Endothelial cell of umbilical vein (primary cell): Measurements from ENCODE around the gene HHATL. TPM values are rescaled to one million over a fixed set of nuclear protein-coding genes. Genes with fewer than 3 reads are reported as not detected.

ENCODE experiments used
- BruUV-seq: library from RNA; stranded (reverse); fragments of 400-500 nt; replicated peaks from 2 replicates; lab custom pipeline; 2021; lab: Mats Ljungman, UMichigan
- CTCF ChIA-PET: fragments of 300-600, 350-600 bp; sonication (Branson Sonifier 250); formaldehyde crosslinking; loops from one replicate; lab custom pipeline; 2021; ENCODE audit warnings: antibody characterized with exemption, inconsistent platforms; lab: Charles Lee
- POLR2A ChIA-PET: fragments of 300-600, 350-600 bp; sonication (Branson Sonifier 250); formaldehyde crosslinking; loops from one replicate; lab custom pipeline; 2021; ENCODE audit warnings: antibody characterized with exemption, inconsistent platforms; lab: Charles Lee
- DNase-seq: peaks from one replicate; pipeline ENCODE4 v3.0.0-alpha.2; 2011; ENCODE audit warnings: low read depth, low spot score
- FAIRE-seq: peaks from 2 replicates; lab custom pipeline; 2011; peaks lifted over from hg19 to GRCh38; lab: Jason Lieb, UNC
- H2AFZ ChIP-seq: 2 replicates; pipeline ENCODE4 v1.6.0; 2012; ENCODE audit warnings: low read depth, low read length, control low read depth, inconsistent platforms
- H3K27ac ChIP-seq: 2 replicates; pipeline ENCODE4 v1.5.1; 2011; ENCODE audit warnings: low read depth, mild to moderate bottlenecking, control low read depth, low read length, moderate library complexity; ENCODE audit not compliant: insufficient read depth
- H3K27me3 ChIP-seq, 2 experiments: 2 replicates each; pipeline versions ENCODE4 v1.6.0 to v1.6.1; 2011; ENCODE audit warnings: low read length in 2 of 2, mixed read lengths in 1 of 2; ENCODE audit not compliant: control insufficient read depth in 2 of 2, insufficient read depth in 2 of 2
- H3K36me3 ChIP-seq, 2 experiments: 2 replicates in 1 of 2; 3 replicates in 1 of 2; pipeline ENCODE4 v1.5.1; 2011; ENCODE audit warnings: low read length in 2 of 2, mild to moderate bottlenecking in 1 of 2, moderate library complexity in 1 of 2; ENCODE audit not compliant: control insufficient read depth in 2 of 2, insufficient read depth in 2 of 2; ENCODE audit errors: extremely low read depth in 1 of 2
- H3K4me1 ChIP-seq: 3 replicates; pipeline ENCODE4 v1.5.1; 2011; ENCODE audit warnings: mild to moderate bottlenecking, low read length; ENCODE audit not compliant: control insufficient read depth, insufficient read depth; ENCODE audit errors: extremely low read depth
- H3K4me2 ChIP-seq: 2 replicates; pipeline ENCODE4 v1.6.1; 2011; ENCODE audit warnings: low read length, control low read depth, mixed read lengths; ENCODE audit not compliant: insufficient read depth
- H3K4me3 ChIP-seq, 3 experiments: fragments of 200-600 bp in 1 of 3; sonication (generic), shearing (Covaris generic) in 1 of 3; replicated peaks in 1 of 3; 2 replicates each; pipeline ENCODE4 v1.5.1; 2011 to 2016; ENCODE audit warnings: control low read depth in 3 of 3, low read length in 3 of 3, mild to moderate bottlenecking in 2 of 3, inconsistent platforms in 1 of 3, low read depth in 1 of 3, moderate library complexity in 1 of 3; ENCODE audit not compliant: insufficient read depth in 1 of 3
- H3K79me2 ChIP-seq: 2 replicates; pipeline ENCODE4 v1.6.0; 2012; ENCODE audit warnings: low read length, inconsistent platforms; ENCODE audit not compliant: control insufficient read depth, insufficient read depth
- H3K9ac ChIP-seq: replicated peaks from 2 replicates; pipeline ENCODE3; 2011; ENCODE audit warnings: low read length, control low read depth; ENCODE audit not compliant: insufficient read depth; ENCODE audit errors: extremely low read depth
- H3K9me1 ChIP-seq: replicated peaks from 3 replicates; pipeline ENCODE4 v1.6.0; 2011; ENCODE audit warnings: mild to moderate bottlenecking, low read length; ENCODE audit not compliant: control insufficient read depth, insufficient read depth; ENCODE audit errors: extremely low read depth
- H3K9me3 ChIP-seq: replicated peaks from 2 replicates; pipeline ENCODE4 v1.5.1; 2012; ENCODE audit warnings: low read length, inconsistent platforms; ENCODE audit not compliant: control insufficient read depth, insufficient read depth
- H4K20me1 ChIP-seq: replicated peaks from 2 replicates; pipeline ENCODE3; 2011; ENCODE audit warnings: mild to moderate bottlenecking, low read length; ENCODE audit not compliant: control insufficient read depth, insufficient read depth; ENCODE audit errors: extremely low read depth
- CTCF ChIP-seq, 2 donors: IDR thresholded peaks; 1 replicate in 1 of 2; 2 replicates in 1 of 2; pipeline ENCODE4 v1.5.1; 2011; ENCODE audit warnings: low read length in 2 of 2, mild to moderate bottlenecking in 2 of 2, moderate library complexity in 2 of 2, control low read depth in 1 of 2, inconsistent platforms in 1 of 2, low read depth in 1 of 2; ENCODE audit not compliant: insufficient read depth in 1 of 2; ENCODE audit errors: extremely low read depth in 1 of 2
- EZH2 ChIP-seq: IDR thresholded peaks from 2 replicates; pipeline ENCODE4 v1.6.1; 2012; ENCODE audit warnings: borderline replicate concordance, low read depth, mild to moderate bottlenecking, moderate library complexity, low read length, inconsistent platforms; ENCODE audit not compliant: severe bottlenecking
- FOS ChIP-seq: IDR thresholded peaks from 2 replicates; pipeline ENCODE4 v1.6.1; 2011; ENCODE audit warnings: mild to moderate bottlenecking, low read length, moderate library complexity, borderline replicate concordance; ENCODE audit not compliant: insufficient read depth
- GATA2 ChIP-seq: IDR thresholded peaks from 2 replicates; pipeline ENCODE4 v1.7.0; 2011; ENCODE audit warnings: low read depth, mild to moderate bottlenecking, moderate library complexity, mixed read lengths, low read length; ENCODE audit not compliant: insufficient read length, insufficient read depth
- JUN ChIP-seq: IDR thresholded peaks from 2 replicates; pipeline ENCODE4 v1.6.1; 2011; ENCODE audit warnings: borderline replicate concordance, low read depth; ENCODE audit not compliant: insufficient read length, insufficient read depth
- MAX ChIP-seq: IDR thresholded peaks from 2 replicates; pipeline ENCODE4 v1.6.1; 2011; ENCODE audit not compliant: insufficient read depth, insufficient read length
- MYC ChIP-seq: IDR thresholded peaks from one replicate; pipeline ENCODE4 v1.6.1; 2011; ENCODE audit warnings: mild to moderate bottlenecking, low read depth, low read length
- POLR2A ChIP-seq: IDR thresholded peaks from 2 replicates; pipeline ENCODE4 v1.6.1; 2012; ENCODE audit warnings: low read depth, mild to moderate bottlenecking, control low read depth, low read length
- POLR2AphosphoS5 ChIP-seq: IDR thresholded peaks from 2 replicates; pipeline ENCODE4 v1.6.1; 2012; ENCODE audit warnings: low read depth, mild to moderate bottlenecking, control low read depth, low read length, moderate library complexity; ENCODE audit not compliant: insufficient read depth
- dilution Hi-C: fragments of 300-500 bp; cut with MboI; formaldehyde crosslinking; loops from one replicate; pipeline ENCODE4 v1.15.0; 2019; ENCODE audit warnings: low sequenced_read_pairs; ENCODE audit not compliant: extremely low pct_ligation_motif_present
- intact Hi-C: fragments of 100-400 bp; cut with micrococcal nuclease; formaldehyde crosslinking; loops from one replicate; pipeline ENCODE4 v1.10.0; 2022
- polyA plus RNA-seq, 4 experiments: library from polyadenylated mRNA; depleted of rRNA in 3 of 4; stranded (reverse) in 3 of 4; unstranded in 1 of 4; fragments of >200 nt; gene quantifications; 2 replicates each; pipeline versions ENCODE4 v1.2.1 to v1.2.3, GENCODE V29; 2011 to 2012; ENCODE audit warnings: missing spikeins in 1 of 4
- total RNA-seq: library from RNA; stranded (reverse); gene quantifications from 2 replicates; pipeline ENCODE4 v1.2.3, GENCODE V29; 2021

HHATL gene
- total and polyA plus RNA-seq, 2 donors (not counting 3 experiments of a cell fraction or from before 2014, with no cell fraction given), result not detected

- Histone ChIP-seq H3K27me3 (no peaks in the 10 kb centered on the region), H3K4me1 (no peaks in the 10 kb centered on the region), H3K4me3 (no peak overlapping the region), H3K9me1 (no peaks in the 10 kb centered on the region), H3K36me3 (no peaks in the 10 kb centered on the region), H3K27ac (no peak overlapping the region), H3K9ac (no peak overlapping the region), H3K9me3 (no peaks in the 10 kb centered on the region), H3K4me2 (no peak overlapping the region), H4K20me1 (no peaks in the 10 kb centered on the region), H2AFZ (no peak overlapping the region), H3K79me2 (no peaks in the 10 kb centered on the region)
- FAIRE-seq, result no peak
- ChIA-PET POLR2A (no interaction called here), CTCF (interaction anchor here (1.6 kb wide), 1 partner anchor 39 kb away, joined by 5 read pairs; no protein-coding TSS in a partner anchor)
- dilution Hi-C loops, result no loop called here
- DNase-seq, result no peak
- TF ChIP-seq CTCF (IDR thresholded peaks at IDR 0.05; ENCODE audit: extremely low read depth in 1 of 2, insufficient read depth in 1 of 2, low read depth in 1 of 2, low read length in 2 of 2), result no peak
- TF ChIP-seq MYC, result no peak
- TF ChIP-seq GATA2, result no peak
- no peak for TF ChIP-seq JUN
- TF ChIP-seq POLR2AphosphoS5, result no peak
- TF ChIP-seq MAX, result no peak
- no peak for TF ChIP-seq FOS
- TF ChIP-seq EZH2, result no peak
- TF ChIP-seq POLR2A, result no peak
- intact Hi-C loops, result no loop called here
- BruUV-seq, result no TSS peak
Measured at GRCh38 chr3:42703695-42704025, 1.1 kb upstream of the HHATL start.
